HG02571 (cell line): ENCODE results near the gene AGFG1.

Experiments used
- ATAC-seq: cut with Tn5 transposase; IDR thresholded peaks from one replicate; pipeline ENCODE4 v1.9.1; 2021; ENCODE audit warnings: mild to moderate bottlenecking, moderate library complexity; ENCODE audit not compliant: unreplicated experiment

Gene AGFG1

GRCh38 chr2:227460833-227461232 is 11.1 kb upstream of the AGFG1 start:
- no peak for ATAC-seq

DNA sequence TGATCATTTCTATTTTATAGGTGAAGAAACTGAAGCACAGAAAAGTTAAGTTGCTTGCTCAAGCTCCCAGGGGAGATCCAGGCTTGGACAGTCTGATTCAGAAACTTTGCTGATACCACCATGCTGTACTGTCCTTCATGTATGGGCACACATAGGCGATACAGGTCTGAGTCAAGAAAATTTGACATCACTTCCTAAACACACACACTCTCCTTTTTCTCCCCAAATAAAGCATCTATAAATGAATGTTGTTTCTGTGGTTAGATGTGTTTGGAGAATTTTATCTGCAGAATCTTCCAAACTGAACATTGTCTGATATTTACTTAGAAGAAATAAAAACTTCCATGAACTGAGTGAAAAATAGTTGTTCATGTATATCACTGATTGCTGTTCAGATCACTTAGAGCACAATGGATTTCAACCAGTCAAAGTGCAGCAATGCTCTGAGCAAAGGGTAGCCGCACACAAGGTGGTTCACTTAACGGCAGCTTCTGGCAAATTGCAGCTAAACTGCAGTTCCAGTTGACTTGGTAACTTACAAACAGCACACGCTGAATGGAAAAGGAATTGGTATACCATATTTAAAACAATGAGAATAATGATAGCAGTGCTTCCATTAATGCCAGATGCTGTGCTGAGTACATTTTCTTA is 10.0 kb upstream of the AGFG1 start:
- peak; percentile 11 for ATAC-seq

- ATAC-seq, result peak; percentile 62
These were observed 9.4 kb upstream of the AGFG1 start for GRCh38 chr2:227462462-227462951.

DNA sequence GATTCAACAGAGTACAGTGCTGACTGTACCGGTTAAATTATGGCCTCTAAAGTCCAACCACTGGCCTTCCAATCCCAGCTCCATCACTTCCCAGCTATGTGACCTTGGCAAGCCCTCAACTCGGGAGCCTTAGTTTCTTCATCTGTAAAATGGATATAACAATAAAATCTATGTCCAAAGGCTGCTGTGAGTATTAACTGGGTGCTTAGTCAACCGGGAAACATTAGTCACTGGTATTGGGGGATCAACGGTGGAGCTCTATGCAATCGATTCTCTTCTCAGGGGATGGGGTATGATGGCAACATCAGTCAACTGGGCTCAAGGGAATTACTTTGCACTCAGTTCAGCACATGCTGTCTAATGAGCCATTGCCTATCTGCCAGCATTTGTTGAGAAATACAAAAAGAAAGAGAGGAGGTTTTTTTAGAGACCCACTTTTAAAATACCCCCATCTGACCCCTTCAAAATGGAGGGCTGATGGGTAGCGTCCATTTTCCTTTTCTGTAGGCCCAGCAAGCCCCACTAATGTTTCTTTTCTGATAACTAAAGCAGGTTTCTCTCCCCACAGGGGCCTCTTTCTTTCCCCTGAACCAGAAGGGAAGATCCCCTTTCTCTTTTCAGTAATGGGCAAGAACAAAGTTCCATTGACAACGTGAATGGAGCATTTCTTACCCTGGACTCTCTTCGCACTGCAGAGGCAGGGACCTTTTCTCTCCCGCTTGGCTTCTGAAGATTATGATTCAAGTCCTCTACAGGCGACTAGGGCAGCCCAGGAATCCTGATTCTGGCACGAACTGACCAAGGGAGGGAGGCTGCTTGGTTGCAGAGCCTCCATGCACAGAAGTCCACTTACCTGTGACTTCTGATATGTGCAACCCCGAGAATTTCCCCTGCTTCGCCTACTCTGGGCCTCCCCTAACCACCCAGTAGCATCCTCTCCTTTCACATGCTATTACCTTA is 8.7 kb upstream of the AGFG1 start:
- ATAC-seq, result peak; percentile 37

- no peak for ATAC-seq
These were observed 7.6 kb upstream of the AGFG1 start for GRCh38 chr2:227464361-227464760.

- no peak for ATAC-seq
These were observed 7.1 kb upstream of the AGFG1 start for GRCh38 chr2:227464851-227465250.

- ATAC-seq, result no peak
These were observed 4.9 kb upstream of the AGFG1 start for GRCh38 chr2:227466887-227467600.

DNA sequence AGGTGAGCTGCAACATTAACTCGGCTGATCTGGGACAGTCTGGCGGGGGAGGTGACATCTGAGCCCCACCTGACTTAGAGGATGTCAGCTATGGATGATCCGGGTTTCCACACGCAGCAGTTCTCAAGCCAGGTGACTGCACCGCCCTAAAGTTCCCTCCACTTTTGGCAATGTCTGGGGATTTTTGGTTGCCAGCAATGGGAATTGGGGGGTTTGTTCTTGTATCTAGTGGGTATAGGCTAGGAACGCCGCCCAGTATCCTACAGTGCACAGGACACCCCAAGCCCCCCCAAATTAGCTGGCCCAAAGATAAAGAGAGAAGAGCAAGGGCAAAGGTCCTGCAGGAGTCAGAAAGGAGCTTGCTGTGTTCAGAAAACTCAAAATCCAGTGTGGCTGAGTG is 544 bp upstream of the AGFG1 start:
- no peak for ATAC-seq

DNA sequence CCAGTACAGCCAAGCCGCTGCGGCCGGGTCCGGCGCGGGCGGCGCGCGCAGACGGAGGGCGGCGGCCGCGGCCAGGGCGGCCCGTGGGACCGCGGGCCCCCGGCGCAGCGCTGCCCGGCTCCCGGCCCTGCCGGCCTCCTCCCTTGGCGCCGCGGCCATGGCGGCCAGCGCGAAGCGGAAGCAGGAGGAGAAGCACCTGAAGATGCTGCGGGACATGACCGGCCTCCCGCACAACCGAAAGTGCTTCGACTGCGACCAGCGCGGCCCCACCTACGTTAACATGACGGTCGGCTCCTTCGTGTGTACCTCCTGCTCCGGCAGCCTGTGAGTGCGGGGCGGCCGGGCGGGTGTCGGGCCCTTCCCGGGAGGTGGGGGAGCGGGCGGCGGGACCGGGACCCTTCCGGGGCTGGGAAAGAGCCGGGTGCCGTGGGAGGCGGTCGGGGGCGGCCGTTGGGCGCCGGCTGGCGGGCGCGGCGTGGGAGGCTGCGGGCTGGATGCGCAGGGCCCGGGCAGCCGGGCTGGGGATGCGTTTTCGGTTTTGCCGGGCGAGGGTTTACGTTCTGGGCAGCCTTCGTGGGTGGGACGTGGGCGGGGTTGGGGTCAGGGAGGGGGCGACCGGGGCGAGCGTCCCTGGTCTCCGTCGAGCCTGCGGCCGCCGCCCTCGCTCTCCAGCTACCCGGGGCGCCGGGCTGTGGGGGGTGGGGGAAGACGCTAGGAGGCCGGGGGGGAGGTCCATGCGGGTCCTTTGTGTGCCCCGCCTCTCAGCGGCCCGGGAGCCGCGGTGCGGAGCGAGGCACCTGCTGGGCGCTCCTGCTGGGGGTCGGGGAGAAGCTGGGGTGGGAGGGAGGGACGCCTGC is 537 bp downstream of the AGFG1 start:
- ATAC-seq, result peak; percentile 54

- no peak for ATAC-seq
These were observed 1.1 kb downstream of the AGFG1 start for GRCh38 chr2:227473122-227473461.

DNA sequence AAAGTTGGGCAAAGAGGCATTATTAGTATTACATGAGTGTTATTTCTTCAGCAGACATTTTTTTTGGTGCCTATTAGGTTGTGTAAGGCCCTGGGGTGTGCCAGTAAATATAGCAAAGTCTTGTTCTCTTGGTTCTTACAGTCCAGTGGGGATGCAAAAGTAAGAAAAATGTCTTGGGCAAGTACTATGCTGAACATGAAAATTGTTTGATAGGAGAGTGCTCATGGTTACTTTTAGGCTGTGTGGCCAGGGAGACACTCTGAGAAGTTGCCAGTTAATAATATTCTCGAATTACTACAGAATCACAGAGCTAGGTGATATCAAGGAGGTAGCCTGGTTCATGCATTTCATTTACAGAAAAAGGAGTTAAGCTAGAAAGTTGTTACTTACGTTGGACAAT is 1.9 kb downstream of the AGFG1 start:
- ATAC-seq, result no peak

- no peak for ATAC-seq
These were observed 2.5 kb downstream of the AGFG1 start for GRCh38 chr2:227474410-227474809.

GRCh38 chr2:227477291-227477690 is 5.3 kb downstream of the AGFG1 start:
- ATAC-seq, result no peak

GRCh38 chr2:227479865-227480475 is 8.0 kb downstream of the AGFG1 start:
- ATAC-seq, result no peak

- no peak for ATAC-seq
These were observed 8.6 kb downstream of the AGFG1 start for GRCh38 chr2:227480528-227480927.

DNA sequence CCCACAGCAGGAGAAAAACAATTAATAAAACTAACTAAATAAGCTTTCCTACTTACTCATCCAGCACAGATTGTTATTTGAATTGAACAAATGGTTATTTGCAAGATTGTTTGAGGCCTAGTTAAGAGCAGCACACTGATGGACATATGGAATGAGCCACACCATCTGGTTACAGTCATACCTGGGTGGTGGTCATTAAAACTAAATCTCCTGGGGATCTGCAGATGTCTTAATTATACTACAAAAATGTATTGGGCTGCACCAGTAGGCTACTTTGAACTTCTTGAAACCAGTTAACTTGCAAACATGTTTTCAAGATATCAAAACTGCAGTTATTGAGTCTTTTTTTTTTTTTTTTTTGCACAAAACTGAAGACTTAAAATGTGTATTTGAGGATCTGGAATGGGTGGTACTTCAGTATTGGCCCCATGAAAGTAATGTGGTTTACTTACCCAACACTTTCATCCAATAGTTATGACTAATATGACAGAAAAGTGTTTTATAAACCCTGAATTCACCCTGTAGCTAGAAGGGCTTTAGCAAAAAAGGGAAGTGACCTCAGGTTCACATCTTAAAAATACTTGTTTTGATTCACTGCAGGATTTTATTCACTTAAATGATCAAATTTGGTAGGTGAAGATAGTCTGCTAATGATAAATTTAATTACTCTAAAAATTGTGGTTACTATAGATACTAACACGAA is 10.8 kb downstream of the AGFG1 start:
- ATAC-seq, result peak; percentile 83

GRCh38 chr2:227485429-227485828 is 13.5 kb downstream of the AGFG1 start:
- ATAC-seq, result no peak

DNA sequence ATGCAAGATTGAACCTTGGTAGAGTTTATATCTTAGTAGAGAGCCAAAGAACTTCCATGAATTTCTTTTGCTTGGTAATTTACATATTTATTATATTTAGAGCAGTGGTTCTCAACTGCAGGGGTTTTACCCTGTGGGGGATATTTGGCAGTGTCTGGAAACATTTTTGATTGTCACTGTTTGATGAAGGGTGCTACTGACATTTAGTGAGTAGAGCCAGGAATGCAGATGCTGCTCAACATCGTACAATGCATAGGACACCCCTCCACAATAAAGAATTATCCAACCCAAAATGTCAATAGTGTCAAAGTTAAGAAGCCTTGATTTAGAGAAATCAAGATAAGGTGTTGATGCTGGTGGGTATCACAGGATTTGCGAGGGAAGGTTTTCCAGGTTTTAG is 14.7 kb downstream of the AGFG1 start:
- ATAC-seq, result no peak

GRCh38 chr2:227488045-227488444 is 16.1 kb downstream of the AGFG1 start:
- ATAC-seq, result no peak

DNA sequence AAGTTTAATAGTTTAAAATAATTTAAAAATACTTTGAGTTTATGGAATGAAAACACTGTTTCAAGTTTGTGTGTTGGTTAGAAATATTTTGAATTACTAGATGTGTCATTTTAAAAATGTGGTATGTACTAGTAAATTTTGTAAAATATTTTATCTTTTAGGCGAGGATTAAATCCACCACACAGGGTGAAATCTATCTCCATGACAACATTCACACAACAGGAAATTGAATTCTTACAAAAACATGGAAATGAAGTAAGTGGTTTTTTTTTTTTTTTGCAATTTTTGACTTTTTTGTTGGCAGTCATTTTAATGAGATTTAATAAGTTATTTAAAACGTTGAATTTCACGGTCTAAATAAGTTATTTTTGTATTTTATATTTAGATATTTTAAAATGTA is 19.4 kb downstream of the AGFG1 start:
- no peak for ATAC-seq
